ENCODE results near the gene RNF175.
"Not testable (repeated sequence)": the region's sequence is repeated elsewhere in the genome, so short reads cannot be mapped to it uniquely, and the experiment has no call there.

The RNF175 gene

DNA sequence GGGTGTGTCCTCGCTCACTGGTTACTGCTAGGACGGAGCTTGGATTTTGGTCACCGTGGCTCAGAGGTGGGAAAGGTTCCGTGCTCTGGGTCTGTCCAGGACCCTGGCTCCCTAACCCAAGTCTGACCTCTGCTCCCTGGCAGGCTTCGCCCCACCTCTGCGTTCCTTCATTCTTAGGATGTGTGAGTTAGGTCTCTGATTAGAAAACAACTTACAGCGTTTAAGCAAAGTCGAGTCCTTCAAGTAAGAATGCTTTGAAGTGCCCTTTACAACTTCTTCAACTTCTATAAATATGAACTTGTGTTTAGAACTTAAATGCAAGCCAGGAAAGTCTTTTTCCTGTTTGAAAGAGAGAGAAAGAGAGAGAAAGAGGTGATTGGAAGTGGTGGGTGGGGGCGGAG lies 74.9 kb downstream of the RNF175 start:
- no peak overlapping the region for H3K27ac ChIP-seq (ENCODE audit: insufficient read depth, low read length, poor library complexity, severe bottlenecking)
- no peaks in the 10 kb centered on the region for H3K9me3 ChIP-seq (ENCODE audit: control insufficient read depth, low read length)
- peak overlapping the region; percentile 87 for H3K4me3 ChIP-seq (ENCODE audit: insufficient read depth, low read depth, low read length, poor library complexity, severe bottlenecking)
- no peaks in the 10 kb centered on the region for H3K36me3 ChIP-seq (ENCODE audit: control insufficient read depth, insufficient read depth, low read length)
- no peak for DNase-seq
- peaks cover 7% of the 10 kb centered on the region for H3K4me1 ChIP-seq (ENCODE audit: control insufficient read depth, insufficient read depth, low read length, poor library complexity, severe bottlenecking)
- H3K27me3 ChIP-seq (replicated peaks; ENCODE audit: control insufficient read depth, insufficient read depth, low read length, poor library complexity, severe bottlenecking), result peaks cover 5% of the 10 kb centered on the region

DNA sequence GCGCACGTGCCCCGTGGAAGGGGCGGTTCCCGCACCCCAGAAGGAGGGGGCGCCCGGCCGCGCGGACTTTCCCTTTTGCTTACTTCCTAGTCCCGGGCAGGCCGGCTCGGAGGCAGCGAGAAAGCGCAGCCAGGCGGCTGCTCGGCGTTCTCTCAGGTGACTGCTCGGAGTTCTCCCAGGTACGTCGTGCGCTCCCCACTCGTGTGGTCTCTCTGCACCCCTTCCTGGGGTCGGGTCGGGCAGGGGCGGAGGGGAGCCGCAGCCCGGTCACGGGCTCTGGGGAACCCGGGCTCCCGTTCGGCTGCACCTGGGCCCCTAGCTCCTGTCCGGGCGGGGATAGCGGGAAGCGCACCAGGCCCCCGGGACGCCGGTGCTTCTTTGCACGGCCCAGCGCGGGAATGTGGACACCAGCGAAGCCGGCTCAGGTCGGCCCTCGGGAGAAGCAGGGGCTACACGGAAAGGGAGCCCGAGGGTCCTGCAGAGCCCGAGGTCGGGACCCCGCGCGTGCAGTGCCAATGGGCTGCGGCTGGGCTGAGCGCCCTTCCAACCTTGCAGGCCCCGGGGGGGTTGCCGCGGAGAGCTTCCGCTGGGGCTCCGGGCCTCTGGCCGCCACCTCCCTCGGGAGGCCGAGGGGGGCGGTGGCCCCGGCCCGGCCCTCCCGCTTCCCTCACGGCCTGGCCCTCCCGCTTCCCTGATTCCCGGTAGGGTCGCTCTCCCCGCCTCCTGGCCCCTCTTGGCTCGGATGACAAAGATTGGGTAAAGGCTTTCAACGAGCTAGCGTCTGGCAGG lies 75.4 kb downstream of the RNF175 start, which contains the start of gene TLR2:
Gene TLR2 (plus strand): TSS at position 99 of the 789 bp plus-strand sequence. CDS start 18,628 bp downstream, outside the sequence.
- DNase-seq, result peak; percentile 32 to 51 (median 41)
- Histone ChIP-seq H3K9me3 (ENCODE audit: control insufficient read depth, low read length) (no peaks in the 10 kb centered on the region), H3K27me3 (replicated peaks; ENCODE audit: control insufficient read depth, insufficient read depth, low read length, poor library complexity, severe bottlenecking) (peaks cover 5% of the 10 kb centered on the region), H3K27ac (ENCODE audit: insufficient read depth, low read length, poor library complexity, severe bottlenecking) (peak within 1 kb of the TSS; percentile 48), H3K4me1 (ENCODE audit: control insufficient read depth, insufficient read depth, low read length, poor library complexity, severe bottlenecking) (peaks cover 7% of the 10 kb centered on the region), H3K36me3 (ENCODE audit: control insufficient read depth, insufficient read depth, low read length) (no peaks in the 10 kb centered on the region), H3K4me3 (ENCODE audit: insufficient read depth, low read depth, low read length, poor library complexity, severe bottlenecking) (peak within 1 kb of the TSS; percentile 87)

DNA sequence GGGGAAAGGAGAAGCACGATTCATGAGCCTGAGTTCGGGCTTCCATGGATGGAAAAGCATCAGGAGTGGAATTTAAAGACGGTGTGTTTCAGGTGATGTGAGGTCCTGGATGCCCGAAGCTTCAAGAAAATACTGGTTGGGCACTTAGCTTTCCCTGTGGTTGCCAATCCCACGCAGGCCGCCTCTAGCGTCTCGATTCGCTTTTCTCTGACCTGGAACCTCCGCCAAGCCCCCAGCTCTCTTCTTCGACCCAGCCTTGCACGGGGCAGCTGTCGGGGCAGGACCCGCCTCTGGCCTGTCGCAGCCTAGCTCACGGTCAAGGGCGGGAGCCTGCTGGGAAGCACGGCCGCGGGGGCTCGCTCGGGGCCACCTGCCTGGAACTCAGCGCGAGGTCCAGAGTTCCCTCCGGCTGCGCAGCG lies 76.1 kb downstream of the RNF175 start:
- no peak for DNase-seq
- no peaks in the 10 kb centered on the region for H3K36me3 ChIP-seq (ENCODE audit: control insufficient read depth, insufficient read depth, low read length)
- H3K27me3 ChIP-seq (replicated peaks; ENCODE audit: control insufficient read depth, insufficient read depth, low read length, poor library complexity, severe bottlenecking), result peaks cover 5% of the 10 kb centered on the region
- no peaks in the 10 kb centered on the region for H3K9me3 ChIP-seq (ENCODE audit: control insufficient read depth, low read length)
- peak overlapping the region; percentile 87 for H3K4me3 ChIP-seq (ENCODE audit: insufficient read depth, low read depth, low read length, poor library complexity, severe bottlenecking)
- no peak overlapping the region for H3K27ac ChIP-seq (ENCODE audit: insufficient read depth, low read length, poor library complexity, severe bottlenecking)
- peaks cover 7% of the 10 kb centered on the region for H3K4me1 ChIP-seq (ENCODE audit: control insufficient read depth, insufficient read depth, low read length, poor library complexity, severe bottlenecking)

DNA sequence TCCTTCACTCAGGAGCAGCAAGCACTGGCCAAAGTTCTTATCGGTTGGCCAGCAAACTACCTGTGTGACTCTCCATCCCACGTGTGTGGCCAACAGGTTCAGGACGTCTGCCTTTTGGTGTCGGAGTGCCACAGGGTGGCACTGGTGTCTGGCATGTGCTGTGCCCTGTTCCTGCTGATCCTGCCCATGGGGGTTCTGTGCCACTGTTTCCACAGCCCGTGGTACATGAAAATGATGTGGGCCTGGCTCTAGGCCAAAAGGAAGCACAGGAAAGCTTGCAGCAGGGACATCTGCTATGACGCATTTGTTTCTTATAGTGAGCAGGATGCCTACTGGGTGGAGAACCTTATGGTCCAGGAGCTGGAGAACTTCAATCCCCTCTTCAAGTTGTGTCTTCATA lies 80.3 kb downstream of the RNF175 start:
- DNase-seq, result no peak
- Histone ChIP-seq H3K36me3 (ENCODE audit: control insufficient read depth, insufficient read depth, low read length) (no peaks in the 10 kb centered on the region), H3K9me3 (ENCODE audit: control insufficient read depth, low read length) (no peaks in the 10 kb centered on the region), H3K4me1 (ENCODE audit: control insufficient read depth, insufficient read depth, low read length, poor library complexity, severe bottlenecking) (peaks cover 7% of the 10 kb centered on the region), H3K27ac (ENCODE audit: insufficient read depth, low read length, poor library complexity, severe bottlenecking) (no peak overlapping the region), H3K4me3 (ENCODE audit: insufficient read depth, low read depth, low read length, poor library complexity, severe bottlenecking) (no peak overlapping the region), H3K27me3 (replicated peaks; ENCODE audit: control insufficient read depth, insufficient read depth, low read length, poor library complexity, severe bottlenecking) (peaks cover 5% of the 10 kb centered on the region)

DNA sequence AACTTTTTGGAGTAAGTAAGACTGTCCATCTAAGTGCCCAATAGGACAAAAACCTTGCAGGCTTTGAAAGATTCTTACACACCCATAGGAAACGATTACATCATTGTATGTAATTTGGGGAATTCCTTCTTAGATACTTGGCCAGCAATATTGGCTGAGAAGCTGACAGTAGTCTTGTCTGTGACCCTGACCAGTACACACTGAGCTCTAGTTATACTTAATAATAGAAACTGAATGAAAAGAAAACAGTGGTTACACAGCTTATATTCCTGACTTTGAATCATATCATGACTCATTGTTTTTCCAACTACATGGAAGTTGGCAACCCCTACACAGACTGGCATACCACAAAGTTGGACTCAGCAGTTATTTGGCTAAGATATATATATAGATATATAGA lies 82.8 kb downstream of the RNF175 start:
- Histone ChIP-seq H3K36me3 (ENCODE audit: control insufficient read depth, insufficient read depth, low read length) (no peaks in the 10 kb centered on the region), H3K4me3 (ENCODE audit: insufficient read depth, low read depth, low read length, poor library complexity, severe bottlenecking) (no peak overlapping the region), H3K9me3 (ENCODE audit: control insufficient read depth, low read length) (no peaks in the 10 kb centered on the region), H3K4me1 (ENCODE audit: control insufficient read depth, insufficient read depth, low read length, poor library complexity, severe bottlenecking) (no peaks in the 10 kb centered on the region), H3K27ac (ENCODE audit: insufficient read depth, low read length, poor library complexity, severe bottlenecking) (no peak overlapping the region), H3K27me3 (replicated peaks; ENCODE audit: control insufficient read depth, insufficient read depth, low read length, poor library complexity, severe bottlenecking) (no peaks in the 10 kb centered on the region)
- no peak for DNase-seq

DNA sequence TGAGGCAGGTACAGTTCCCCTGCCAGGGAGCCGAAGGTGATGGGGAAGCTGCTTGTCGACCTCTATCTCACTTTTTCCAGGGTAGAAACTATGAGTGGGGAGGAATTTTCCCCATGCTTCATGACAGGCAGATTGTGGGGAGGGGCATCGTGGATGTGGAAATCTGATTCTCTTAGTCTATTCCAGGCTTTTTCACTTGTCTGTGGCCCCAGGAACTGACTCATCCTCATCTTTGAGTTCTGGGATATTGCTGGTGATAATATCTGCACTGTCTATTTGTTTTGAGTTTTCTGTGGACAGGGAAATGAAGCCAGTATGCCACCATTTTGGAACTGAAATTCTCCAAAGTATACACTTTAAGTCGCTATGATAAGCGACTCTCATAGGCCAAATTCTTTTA lies 83.3 kb downstream of the RNF175 start:
- no peak for DNase-seq
- Histone ChIP-seq H3K9me3 (ENCODE audit: control insufficient read depth, low read length) (no peaks in the 10 kb centered on the region), H3K36me3 (ENCODE audit: control insufficient read depth, insufficient read depth, low read length) (no peaks in the 10 kb centered on the region), H3K27ac (ENCODE audit: insufficient read depth, low read length, poor library complexity, severe bottlenecking) (no peak overlapping the region), H3K4me3 (ENCODE audit: insufficient read depth, low read depth, low read length, poor library complexity, severe bottlenecking) (no peak overlapping the region), H3K27me3 (replicated peaks; ENCODE audit: control insufficient read depth, insufficient read depth, low read length, poor library complexity, severe bottlenecking) (no peaks in the 10 kb centered on the region), H3K4me1 (ENCODE audit: control insufficient read depth, insufficient read depth, low read length, poor library complexity, severe bottlenecking) (no peaks in the 10 kb centered on the region)

DNA sequence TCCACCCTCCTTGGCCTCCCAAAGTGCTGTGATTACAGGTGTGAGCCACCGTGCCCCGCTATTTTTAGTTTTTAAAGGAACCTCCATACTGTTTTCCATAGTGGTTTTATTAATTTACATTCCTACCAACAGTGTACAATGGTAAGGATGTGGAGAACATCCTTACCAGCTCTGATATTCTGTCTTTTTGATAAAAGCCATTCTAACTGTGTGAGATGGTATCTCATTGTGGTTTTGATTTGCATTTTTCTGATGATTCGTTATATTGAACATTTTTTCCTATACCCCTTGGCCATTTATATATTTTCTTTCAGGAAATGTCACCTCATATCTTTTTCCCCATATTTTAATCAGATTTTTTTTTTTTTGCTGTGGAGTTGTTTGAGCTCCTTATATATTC lies 90.0 kb downstream of the RNF175 start:
- no peak for DNase-seq
- Histone ChIP-seq H3K4me3 (ENCODE audit: insufficient read depth, low read depth, low read length, poor library complexity, severe bottlenecking) (no peak overlapping the region), H3K27ac (ENCODE audit: insufficient read depth, low read length, poor library complexity, severe bottlenecking) (no peak overlapping the region), H3K9me3 (ENCODE audit: control insufficient read depth, low read length) (no peaks in the 10 kb centered on the region), H3K27me3 (replicated peaks; ENCODE audit: control insufficient read depth, insufficient read depth, low read length, poor library complexity, severe bottlenecking) (no peaks in the 10 kb centered on the region), H3K36me3 (ENCODE audit: control insufficient read depth, insufficient read depth, low read length) (no peaks in the 10 kb centered on the region), H3K4me1 (ENCODE audit: control insufficient read depth, insufficient read depth, low read length, poor library complexity, severe bottlenecking) (no peaks in the 10 kb centered on the region)

DNA sequence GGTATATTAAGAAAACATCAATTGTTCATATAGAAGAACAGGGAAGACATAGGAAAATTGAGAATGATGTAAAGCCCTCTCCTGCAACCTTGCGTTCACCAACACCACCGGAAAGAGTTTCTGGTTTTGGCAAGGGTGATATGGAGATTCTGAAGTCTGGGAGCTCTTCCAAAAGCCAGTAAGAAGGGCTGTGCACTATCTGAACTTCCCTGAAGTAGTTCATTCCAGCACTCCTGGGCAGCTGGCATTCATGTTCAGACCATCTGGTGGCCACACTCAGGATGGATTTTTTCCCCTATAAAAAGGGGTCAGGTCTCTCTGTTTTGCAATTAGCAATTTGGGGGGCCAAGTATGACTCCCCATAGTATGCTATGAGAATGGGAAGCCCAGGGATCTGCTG lies 91.2 kb downstream of the RNF175 start:
- H3K4me1 ChIP-seq (ENCODE audit: control insufficient read depth, insufficient read depth, low read length, poor library complexity, severe bottlenecking), result no peaks in the 10 kb centered on the region
- H3K4me3 ChIP-seq (ENCODE audit: insufficient read depth, low read depth, low read length, poor library complexity, severe bottlenecking), result no peak overlapping the region
- DNase-seq, result no peak
- H3K9me3 ChIP-seq (ENCODE audit: control insufficient read depth, low read length), result no peaks in the 10 kb centered on the region
- H3K36me3 ChIP-seq (ENCODE audit: control insufficient read depth, insufficient read depth, low read length), result no peaks in the 10 kb centered on the region
- no peak overlapping the region for H3K27ac ChIP-seq (ENCODE audit: insufficient read depth, low read length, poor library complexity, severe bottlenecking)
- no peaks in the 10 kb centered on the region for H3K27me3 ChIP-seq (replicated peaks; ENCODE audit: control insufficient read depth, insufficient read depth, low read length, poor library complexity, severe bottlenecking)

DNA sequence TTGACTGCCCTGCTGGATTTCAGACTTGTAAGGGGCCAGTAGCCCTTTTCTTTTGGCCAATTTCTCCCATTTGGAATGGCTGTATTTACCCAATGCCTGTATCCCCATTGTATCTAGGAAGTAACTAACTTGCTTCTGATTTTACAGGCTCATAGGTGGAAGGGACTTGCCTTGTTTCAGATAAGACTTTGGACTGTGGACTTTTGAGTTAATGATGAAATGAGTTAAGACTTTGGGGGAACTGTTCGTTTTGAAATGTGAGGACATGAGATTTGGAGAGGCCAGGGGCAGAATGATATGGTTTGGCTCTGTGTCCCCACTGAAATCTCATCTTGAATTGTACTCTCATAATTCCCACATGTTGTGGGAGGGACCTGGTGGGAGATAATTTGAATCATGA lies 93.3 kb downstream of the RNF175 start:
- not testable (repeated sequence) for H3K27me3 ChIP-seq (replicated peaks; ENCODE audit: control insufficient read depth, insufficient read depth, low read length, poor library complexity, severe bottlenecking); H3K36me3 ChIP-seq (ENCODE audit: control insufficient read depth, insufficient read depth, low read length); H3K4me3 ChIP-seq (ENCODE audit: insufficient read depth, low read depth, low read length, poor library complexity, severe bottlenecking); H3K4me1 ChIP-seq (ENCODE audit: control insufficient read depth, insufficient read depth, low read length, poor library complexity, severe bottlenecking); H3K9me3 ChIP-seq (ENCODE audit: control insufficient read depth, low read length); DNase-seq; H3K27ac ChIP-seq (ENCODE audit: insufficient read depth, low read length, poor library complexity, severe bottlenecking)

DNA sequence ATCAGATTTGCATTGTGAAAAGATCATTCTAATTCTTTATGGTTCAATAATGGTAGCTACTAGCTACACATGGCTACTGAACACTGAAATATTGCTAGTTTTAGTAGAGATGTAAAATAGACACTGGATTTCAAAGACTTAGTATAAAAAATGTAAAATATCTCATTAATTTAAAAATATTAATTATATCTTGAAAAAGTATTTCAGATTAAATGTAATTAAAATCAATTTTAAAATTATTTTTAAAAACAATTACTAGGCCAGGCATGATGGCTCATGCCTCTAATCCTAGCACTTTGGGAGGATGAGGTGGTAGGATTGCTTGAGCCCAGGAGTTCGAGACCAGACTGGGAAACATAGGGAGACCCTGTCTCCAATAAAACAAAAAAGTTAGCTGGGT lies 96.2 kb downstream of the RNF175 start:
- DNase-seq, result no peak
- Histone ChIP-seq H3K4me1 (ENCODE audit: control insufficient read depth, insufficient read depth, low read length, poor library complexity, severe bottlenecking) (no peaks in the 10 kb centered on the region), H3K27ac (ENCODE audit: insufficient read depth, low read length, poor library complexity, severe bottlenecking) (no peak overlapping the region), H3K36me3 (ENCODE audit: control insufficient read depth, insufficient read depth, low read length) (no peaks in the 10 kb centered on the region), H3K9me3 (ENCODE audit: control insufficient read depth, low read length) (no peaks in the 10 kb centered on the region), H3K4me3 (ENCODE audit: insufficient read depth, low read depth, low read length, poor library complexity, severe bottlenecking) (no peak overlapping the region), H3K27me3 (replicated peaks; ENCODE audit: control insufficient read depth, insufficient read depth, low read length, poor library complexity, severe bottlenecking) (no peaks in the 10 kb centered on the region)
